H9 (cell line): ENCODE results near the gene DNAJC15. TPM values are rescaled to one million over a fixed set of nuclear protein-coding genes. Genes with fewer than 3 reads are reported as not detected.
"Not testable (repeated sequence)": the region's sequence is repeated elsewhere in the genome, so short reads cannot be mapped to it uniquely, and the experiment has no call there.

Source experiments
- DNase-seq: peaks from one replicate; pipeline ENCODE4 v3.0.0-alpha.2; 2017
- H2AFZ ChIP-seq: one replicate; pipeline ENCODE4 v1.6.1; 2013; ENCODE audit warnings: mild to moderate bottlenecking, low read length, control low read depth, moderate library complexity
- H2AK5ac ChIP-seq: 2 replicates; pipeline ENCODE4 v1.6.1; 2013; ENCODE audit warnings: low read length, control low read depth, mixed read lengths; ENCODE audit not compliant: insufficient read length
- H2BK120ac ChIP-seq: one replicate; pipeline ENCODE4 v1.6.1; 2013; ENCODE audit warnings: low read depth, mild to moderate bottlenecking, low read length, control low read depth, inconsistent platforms; ENCODE audit not compliant: poor library complexity, severe bottlenecking
- H2BK12ac ChIP-seq: 2 replicates; pipeline ENCODE4 v1.6.1; 2013; ENCODE audit warnings: low read length, control low read depth, mixed read lengths, low read depth; ENCODE audit not compliant: insufficient read length
- H2BK15ac ChIP-seq: 2 replicates; pipeline ENCODE4 v1.6.1; 2013; ENCODE audit warnings: low read depth, low read length, control low read depth
- H2BK20ac ChIP-seq: one replicate; pipeline ENCODE4 v1.6.1; 2013; ENCODE audit warnings: low read depth, mild to moderate bottlenecking, low read length, control low read depth, inconsistent platforms; ENCODE audit not compliant: poor library complexity, severe bottlenecking
- H2BK5ac ChIP-seq: 2 replicates; pipeline ENCODE4 v1.6.1; 2013; ENCODE audit warnings: low read length, control low read depth, mixed read lengths; ENCODE audit not compliant: insufficient read length
- H3K14ac ChIP-seq: 2 replicates; pipeline ENCODE4 v1.6.1; 2013; ENCODE audit warnings: low read length, control low read depth; ENCODE audit not compliant: insufficient read depth
- H3K18ac ChIP-seq: 2 replicates; pipeline ENCODE4 v1.6.1; 2013; ENCODE audit warnings: low read depth, mild to moderate bottlenecking, mixed read lengths, low read length, control low read depth; ENCODE audit not compliant: insufficient read length
- H3K23ac ChIP-seq: 2 replicates; pipeline ENCODE4 v1.6.1; 2013; ENCODE audit warnings: low read length, control low read depth, mixed read lengths, low read depth; ENCODE audit not compliant: insufficient read length
- H3K23me2 ChIP-seq: 2 replicates; pipeline ENCODE4 v1.6.1; 2013; ENCODE audit warnings: low read depth, mild to moderate bottlenecking, mixed read lengths, low read length, control low read depth; ENCODE audit not compliant: insufficient read length, poor library complexity, severe bottlenecking
- H3K27ac ChIP-seq: 2 replicates; pipeline ENCODE4 v1.5.1; 2013; ENCODE audit warnings: low read length, control low read depth, mixed read lengths, low read depth; ENCODE audit not compliant: insufficient read length
- H3K27me3 ChIP-seq: 2 replicates; pipeline ENCODE4 v1.6.1; 2013; ENCODE audit warnings: low read length, control low read depth, inconsistent platforms; ENCODE audit not compliant: insufficient read depth
- H3K4ac ChIP-seq: 2 replicates; pipeline ENCODE4 v1.6.1; 2013; ENCODE audit warnings: low read depth, mild to moderate bottlenecking, control low read depth, inconsistent platforms, low read length, moderate library complexity
- H3K4me1 ChIP-seq: 2 replicates; pipeline ENCODE4 v1.6.1; 2013; ENCODE audit warnings: low read length, control low read depth, inconsistent platforms; ENCODE audit not compliant: insufficient read depth
- H3K4me2 ChIP-seq: 2 replicates; pipeline ENCODE4 v1.6.1; 2013; ENCODE audit warnings: low read length, control low read depth, mixed read lengths; ENCODE audit not compliant: insufficient read length, insufficient read depth
- H3K56ac ChIP-seq: 2 replicates; pipeline ENCODE4 v1.6.1; 2013; ENCODE audit warnings: low read depth, mild to moderate bottlenecking, mixed read lengths, low read length, control low read depth; ENCODE audit not compliant: insufficient read length
- H3K79me1 ChIP-seq: 2 replicates; pipeline ENCODE4 v1.6.1; 2013; ENCODE audit warnings: low read depth, mild to moderate bottlenecking, moderate library complexity, low read length, control low read depth, inconsistent platforms; ENCODE audit not compliant: insufficient read depth, poor library complexity, severe bottlenecking
- H3K79me2 ChIP-seq: 2 replicates; pipeline ENCODE4 v1.6.1; 2013; ENCODE audit warnings: low read length, control low read depth, inconsistent platforms; ENCODE audit not compliant: insufficient read depth
- H3K9ac ChIP-seq: 2 replicates; pipeline ENCODE4 v1.6.1; 2013; ENCODE audit warnings: low read length, control low read depth, mixed read lengths; ENCODE audit not compliant: insufficient read length; ENCODE audit errors: extremely low read depth
- H3K9me3 ChIP-seq: one replicate; pipeline ENCODE4 v1.6.1; 2013; ENCODE audit warnings: low read depth, low read length, inconsistent platforms; ENCODE audit not compliant: control insufficient read depth
- H3T11ph ChIP-seq: one replicate; pipeline ENCODE4 v1.6.1; 2013; ENCODE audit warnings: mild to moderate bottlenecking, low read length, control low read depth, inconsistent platforms
- H4K20me1 ChIP-seq: one replicate; pipeline ENCODE4 v1.6.1; 2013; ENCODE audit not compliant: control insufficient read depth, insufficient read length, insufficient read depth
- H4K5ac ChIP-seq: 2 replicates; pipeline ENCODE4 v1.6.1; 2013; ENCODE audit warnings: low read depth, mild to moderate bottlenecking, mixed read lengths, low read length, control low read depth; ENCODE audit not compliant: insufficient read length
- H4K8ac ChIP-seq: replicated peaks from 2 replicates; pipeline ENCODE4 v1.6.1; 2013; ENCODE audit warnings: low read length, control low read depth, mixed read lengths, low read depth; ENCODE audit not compliant: insufficient read length
- H4K91ac ChIP-seq: 2 replicates; pipeline ENCODE4 v1.6.1; 2013; ENCODE audit warnings: low read depth, mild to moderate bottlenecking, moderate library complexity, mixed read lengths, low read length, control low read depth; ENCODE audit not compliant: insufficient read length
- H3K27ac Mint-ChIP-seq, 3 experiments: 2 replicates in 2 of 3; 3 replicates in 1 of 3; pipeline ENCODE4 v1.8.0; 2020 to 2021; ENCODE audit warnings: mixed read lengths in 3 of 3, mild to moderate bottlenecking in 1 of 3, moderate library complexity in 1 of 3
- H3K27me3 Mint-ChIP-seq: 2 replicates; pipeline ENCODE4 v1.8.0; 2021; ENCODE audit warnings: low read depth, mild to moderate bottlenecking, moderate library complexity, mixed read lengths
- H3K36me3 Mint-ChIP-seq, 3 experiments: 2 replicates in 2 of 3; 3 replicates in 1 of 3; pipeline ENCODE4 v1.8.0; 2020 to 2021; ENCODE audit warnings: low read depth in 3 of 3, mixed read lengths in 3 of 3; ENCODE audit not compliant: insufficient read depth in 1 of 3
- H3K4me1 Mint-ChIP-seq, 2 experiments: 2 replicates each; pipeline ENCODE4 v1.8.0; 2020; ENCODE audit warnings: mixed read lengths in 2 of 2
- H3K4me3 Mint-ChIP-seq, 2 experiments: 2 replicates in 1 of 2; 3 replicates in 1 of 2; pipeline ENCODE4 v1.8.0; 2020 to 2021; ENCODE audit warnings: mild to moderate bottlenecking in 2 of 2, mixed read lengths in 2 of 2, moderate library complexity in 1 of 2
- H3K9me3 Mint-ChIP-seq, 2 experiments: 2 replicates in 1 of 2; 3 replicates in 1 of 2; pipeline ENCODE4 v1.8.0; 2020; ENCODE audit warnings: mild to moderate bottlenecking in 2 of 2, mixed read lengths in 2 of 2, moderate library complexity in 1 of 2
- WGBS: extraction: QIAGEN DNeasy Blood & Tissue Kit; methylation state at CpG from one replicate; pipeline ENCODE4 v1.1.7; 2013; ENCODE audit warnings: missing lambda C conversion rate, low lambda C conversion rate, mixed read lengths; ENCODE audit not compliant: insufficient read length; ENCODE audit errors: extremely low coverage; 5-methylcytosine and 5-hydroxymethylcytosine counted together
- total RNA-seq: library from RNA; stranded (reverse); gene quantifications from 2 replicates; pipeline ENCODE4 v1.2.1, GENCODE V29; 2021
- TF ChIP-seq, protein P1 (sequence below): fragments of 200-600 bp; sonication (generic); conservative IDR thresholded peaks from 3 replicates; pipeline ENCODE4 v1.8.0; 2021; ENCODE audit warnings: antibody characterized with exemption, mild to moderate bottlenecking

Gene DNAJC15
- total RNA-seq, 1 experiment from 2014 or later, result 13.4 TPM

DNA sequence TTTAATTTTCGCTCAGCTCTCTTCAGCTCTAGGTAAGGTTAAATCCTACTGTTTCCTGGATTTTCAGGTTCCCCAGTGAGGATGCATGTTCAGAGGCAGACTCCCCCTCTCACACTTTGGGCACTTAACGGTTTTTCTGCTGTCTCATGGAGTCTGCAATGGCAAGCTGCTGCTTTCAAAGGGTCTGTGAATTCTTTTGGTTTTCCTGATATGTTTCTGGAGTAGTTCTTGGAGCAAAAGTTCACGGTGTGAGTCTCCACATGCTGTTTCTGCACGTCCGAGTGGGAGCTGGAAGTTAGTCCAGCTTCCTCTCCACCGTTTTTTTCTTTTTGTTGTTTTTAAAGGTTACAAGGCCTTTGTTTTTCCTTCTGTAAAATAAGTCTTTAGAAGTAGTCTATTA, 35.4 kb downstream of the DNAJC15 start:
- Histone ChIP-seq H4K8ac (no peak overlapping the region), H3K4me2 (no peak overlapping the region), H2BK12ac (no peak overlapping the region), H3K56ac (no peak overlapping the region), H3K23me2 (peaks cover 3% of the 10 kb centered on the region), H4K20me1 (no peaks in the 10 kb centered on the region), H3K23ac (no peak overlapping the region), H3K9me3 (no peaks in the 10 kb centered on the region), H3K79me2 (no peaks in the 10 kb centered on the region; the same call in 1 of the 2 replicates), H3K27ac (no peak overlapping the region), H3K4ac (no peak overlapping the region), H2AFZ (no peak overlapping the region), H3K14ac (no peak overlapping the region), H3K4me1 (peaks cover 11% of the 10 kb centered on the region; the same call in 1 of the 2 replicates), H2BK5ac (no peak overlapping the region), H2BK15ac (no peak overlapping the region), H2BK120ac (no peak overlapping the region), H3K18ac (no peak overlapping the region), H3K9ac (no peak overlapping the region), H3T11ph (no peak overlapping the region), H2BK20ac (no peak overlapping the region), H2AK5ac (no peak overlapping the region), H4K91ac (no peak overlapping the region), H3K27me3 (no peaks in the 10 kb centered on the region), H3K79me1 (no peaks in the 10 kb centered on the region), H4K5ac (no peak overlapping the region)
- WGBS, result no CpG with 5 or more reads among the region's 6 CpGs
- peaks cover 4 to 15% (median 9%) of the 10 kb centered on the region in 3 experiments for H3K36me3 Mint-ChIP-seq
- peaks cover 4% of the 10 kb centered on the region for H3K27me3 Mint-ChIP-seq
- TF ChIP-seq, protein P1, sequence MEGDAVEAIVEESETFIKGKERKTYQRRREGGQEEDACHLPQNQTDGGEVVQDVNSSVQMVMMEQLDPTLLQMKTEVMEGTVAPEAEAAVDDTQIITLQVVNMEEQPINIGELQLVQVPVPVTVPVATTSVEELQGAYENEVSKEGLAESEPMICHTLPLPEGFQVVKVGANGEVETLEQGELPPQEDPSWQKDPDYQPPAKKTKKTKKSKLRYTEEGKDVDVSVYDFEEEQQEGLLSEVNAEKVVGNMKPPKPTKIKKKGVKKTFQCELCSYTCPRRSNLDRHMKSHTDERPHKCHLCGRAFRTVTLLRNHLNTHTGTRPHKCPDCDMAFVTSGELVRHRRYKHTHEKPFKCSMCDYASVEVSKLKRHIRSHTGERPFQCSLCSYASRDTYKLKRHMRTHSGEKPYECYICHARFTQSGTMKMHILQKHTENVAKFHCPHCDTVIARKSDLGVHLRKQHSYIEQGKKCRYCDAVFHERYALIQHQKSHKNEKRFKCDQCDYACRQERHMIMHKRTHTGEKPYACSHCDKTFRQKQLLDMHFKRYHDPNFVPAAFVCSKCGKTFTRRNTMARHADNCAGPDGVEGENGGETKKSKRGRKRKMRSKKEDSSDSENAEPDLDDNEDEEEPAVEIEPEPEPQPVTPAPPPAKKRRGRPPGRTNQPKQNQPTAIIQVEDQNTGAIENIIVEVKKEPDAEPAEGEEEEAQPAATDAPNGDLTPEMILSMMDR, result no peak
- DNase-seq, result no peak
- peak overlapping the region in 1 of 3 experiments; percentile 76; a peak in 1 of 7 replicates for H3K27ac Mint-ChIP-seq
- peaks cover 55 to 58% of the 10 kb centered on the region in 2 experiments for H3K4me1 Mint-ChIP-seq
- peaks cover 0 to 6% of the 10 kb centered on the region in 2 experiments; a peak in 2 of 5 replicates for H3K9me3 Mint-ChIP-seq
- no peak overlapping the region for H3K4me3 Mint-ChIP-seq

DNA sequence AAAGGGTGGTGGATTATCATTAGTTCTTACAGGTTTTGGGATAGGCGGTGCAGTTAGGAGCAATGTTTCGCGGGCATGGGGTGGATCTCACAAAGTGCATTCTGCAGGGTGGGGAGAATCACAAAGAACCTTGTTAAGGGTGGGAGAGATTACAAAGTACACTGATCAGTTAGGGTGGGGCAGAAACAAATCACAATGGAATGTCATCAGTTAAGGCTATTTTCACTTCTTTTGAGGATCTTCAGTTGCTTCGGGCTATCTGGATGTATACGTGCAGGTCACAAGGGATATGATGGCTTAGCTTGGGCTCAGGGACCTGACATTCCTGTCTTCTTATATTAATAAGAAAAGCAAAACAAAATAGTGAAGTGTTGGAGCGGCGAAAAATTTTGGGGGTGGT, 36.4 kb downstream of the DNAJC15 start:
- not testable (repeated sequence) for H3K79me2 ChIP-seq, H3K4me3 Mint-ChIP-seq

More for the DNA sequence above, 36.4 kb downstream of the DNAJC15 start:
- not testable (repeated sequence) for H3K27ac ChIP-seq, H3K23ac ChIP-seq, H3K27me3 Mint-ChIP-seq, H3K14ac ChIP-seq, H3K9me3 ChIP-seq, H3K79me1 ChIP-seq, H3K56ac ChIP-seq, H4K20me1 ChIP-seq, H4K91ac ChIP-seq, H3K27me3 ChIP-seq, H3K23me2 ChIP-seq, H2BK5ac ChIP-seq, H3K4me2 ChIP-seq, H3K18ac ChIP-seq, H2BK20ac ChIP-seq, H3K4ac ChIP-seq, H2AK5ac ChIP-seq, H2BK120ac ChIP-seq, H2BK15ac ChIP-seq, DNase-seq, H4K8ac ChIP-seq, H3T11ph ChIP-seq, H2BK12ac ChIP-seq, H3K9ac ChIP-seq, H3K9me3 Mint-ChIP-seq, H4K5ac ChIP-seq, H2AFZ ChIP-seq
- H3K27ac Mint-ChIP-seq, result 0 out of 7 replicates have a peak overlapping the region, but pooled peaks of 1 of the 3 experiments have one; percentile 3
- no CpG with 5 or more reads among the region's 7 CpGs for WGBS
- H3K4me1 ChIP-seq, result peaks cover 11% of the 10 kb centered on the region; the same call in 1 of the 2 replicates
- H3K36me3 Mint-ChIP-seq, result peaks cover 4 to 15% (median 9%) of the 10 kb centered on the region in 3 experiments
- peaks cover 62 to 64% of the 10 kb centered on the region in 2 experiments for H3K4me1 Mint-ChIP-seq
